Renal cortex interstitium (tissue), 15 donors: Measurements from ENCODE around the gene ZKSCAN7. TPM values are rescaled to one million over a fixed set of nuclear protein-coding genes. Genes with fewer than 3 reads are reported as not detected.
"Not testable (repeated sequence)": the region's sequence is repeated elsewhere in the genome, so short reads cannot be mapped to it uniquely, and the experiment has no call there.

ENCODE experiments used
- DNase-seq, 11 donors: peaks; one replicate each; pipeline ENCODE4 v3.0.0-alpha.2; 2013; ENCODE audit warnings: low read depth in 9 of 11, low spot score in 4 of 11; ENCODE audit errors: extremely low read depth in 1 of 11
- long read RNA-seq, 16 experiments: transcript quantifications; one replicate each; lab custom pipeline, GENCODE V29; 2026
- polyA plus RNA-seq, 3 donors: library from polyadenylated mRNA; unstranded; fragments of 120-200 nt; gene quantifications; one replicate each; pipeline ENCODE4 v1.2.1, GENCODE V29; 2013; ENCODE audit not compliant: insufficient read length in 3 of 3

Gene ZKSCAN7
- 10 to 100 TPM; 15.8 to 18.0 (median 17.1) TPM for polyA plus RNA-seq
- long read RNA-seq, donor 1, partial matches to known transcripts, result 0 of 1 reads
- long read RNA-seq, donor 1, other reads (novel, unspliced or antisense), result 0 of 1 reads
- long read RNA-seq, donor 2, partial matches to known transcripts, result 0 of 2 reads
- long read RNA-seq, donor 2, other reads (novel, unspliced or antisense), result 0 of 2 reads
- long read RNA-seq, donor 3, partial matches to known transcripts, result 0 of 2 reads
- long read RNA-seq, donor 3, other reads (novel, unspliced or antisense), result 0 of 2 reads
- long read RNA-seq, donor 4, partial matches to known transcripts, result 0 of 1 reads
- long read RNA-seq, donor 4, other reads (novel, unspliced or antisense), result 0 of 1 reads
- long read RNA-seq, donor 5, result 0 reads
- long read RNA-seq, donor 6, partial matches to known transcripts, result 0 of 7 reads
- long read RNA-seq, donor 6, other reads (novel, unspliced or antisense), result 5 of 7 reads
- long read RNA-seq, donor 7, partial matches to known transcripts, result 0 of 1 reads
- long read RNA-seq, donor 7, other reads (novel, unspliced or antisense), result 0 of 1 reads
- long read RNA-seq, donor 8, result 0 reads
- long read RNA-seq, donor 9, result 0 reads
- long read RNA-seq, donor 10, result 0 reads
- long read RNA-seq, donor 11, partial matches to known transcripts, result 0 of 2 reads
- long read RNA-seq, donor 11, other reads (novel, unspliced or antisense), result 0 of 2 reads
- long read RNA-seq, donor 12, result 0 reads
- long read RNA-seq, donor 13, partial matches to known transcripts, result 0 of 2 reads
- long read RNA-seq, donor 13, other reads (novel, unspliced or antisense), result 0 of 2 reads
- long read RNA-seq, donor 14, partial matches to known transcripts, result 0 of 9 reads
- long read RNA-seq, donor 14, other reads (novel, unspliced or antisense), result 7 of 9 reads
- long read RNA-seq, donor 15, result 0 reads
- long read RNA-seq, donor 16, partial matches to known transcripts, result 0 of 6 reads
- long read RNA-seq, donor 16, other reads (novel, unspliced or antisense), result 5 of 6 reads

GRCh38 chr3:44554626-44555592, at the start of gene ZKSCAN7:
ZKSCAN7 (plus strand) TSS chr3:44555193; CDS start chr3:44557048, 1,855 bp downstream.
- peak; percentile 38 to 76 (median 52) for DNase-seq

- DNase-seq, result no peak
Measured at GRCh38 chr3:44506556-44506955, 48.4 kb upstream of the ZKSCAN7 start.

GRCh38 chr3:44506961-44507360, 48.0 kb upstream of the ZKSCAN7 start:
- no peak for DNase-seq

- DNase-seq, result peak in 1 of 11 donors; percentile 1
Measured at GRCh38 chr3:44509393-44509921, 45.5 kb upstream of the ZKSCAN7 start.

GRCh38 chr3:44510000-44510368, 45.0 kb upstream of the ZKSCAN7 start:
- peak in 4 of 11 donors; percentile 3 to 23 (median 10) for DNase-seq

GRCh38 chr3:44511238-44511566, 43.8 kb upstream of the ZKSCAN7 start:
- DNase-seq, result peak in 5 of 11 donors; percentile 4 to 15 (median 10)

GRCh38 chr3:44513513-44513912, 41.5 kb upstream of the ZKSCAN7 start:
- no peak for DNase-seq

GRCh38 chr3:44516230-44516629, 38.8 kb upstream of the ZKSCAN7 start:
- DNase-seq, result no peak

GRCh38 chr3:44518782-44519156, 36.2 kb upstream of the ZKSCAN7 start:
- no peak for DNase-seq

- DNase-seq, result no peak
Measured at GRCh38 chr3:44521721-44522120, 33.3 kb upstream of the ZKSCAN7 start.

- DNase-seq, result no peak
Measured at GRCh38 chr3:44522494-44522933, 32.5 kb upstream of the ZKSCAN7 start.

GRCh38 chr3:44525060-44525459, 29.9 kb upstream of the ZKSCAN7 start:
- no peak for DNase-seq

- no peak for DNase-seq
Measured at GRCh38 chr3:44529927-44530326, 25.1 kb upstream of the ZKSCAN7 start.

- DNase-seq, result no peak
Measured at GRCh38 chr3:44530911-44531310, 24.1 kb upstream of the ZKSCAN7 start.

- not testable (repeated sequence) for DNase-seq
Measured at GRCh38 chr3:44534659-44535058, 20.3 kb upstream of the ZKSCAN7 start.

GRCh38 chr3:44535364-44535763, 19.6 kb upstream of the ZKSCAN7 start:
- no peak for DNase-seq

GRCh38 chr3:44544811-44545210, 10.2 kb upstream of the ZKSCAN7 start:
- not testable (repeated sequence) for DNase-seq

GRCh38 chr3:44555723-44556122, 730 bp downstream of the ZKSCAN7 start:
- DNase-seq, result peak in 2 of 11 donors; percentile 3 to 5
